ENCODE measurements around the gene TMEM53.

DNA sequence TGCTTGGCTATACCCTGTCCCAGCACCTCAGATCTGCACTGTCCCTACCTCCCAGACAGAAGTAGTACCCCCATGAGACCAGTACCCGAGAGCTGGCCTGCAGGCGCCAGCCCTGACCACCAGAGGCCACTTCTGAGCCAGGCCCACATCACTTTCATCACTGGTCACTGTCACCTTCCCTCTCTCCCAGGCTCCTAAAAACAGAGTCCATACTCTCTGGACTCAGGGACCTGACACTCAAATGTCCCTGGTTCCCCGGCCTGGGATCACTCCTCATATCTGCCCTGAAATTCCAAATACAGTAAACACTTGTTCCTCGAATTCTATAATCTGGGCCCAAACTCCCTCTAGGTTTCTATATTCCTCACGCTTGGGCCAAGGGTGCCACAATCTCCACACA is 18.7 kb downstream of the TMEM53 start:
- TF ChIP-seq, protein P1, sequence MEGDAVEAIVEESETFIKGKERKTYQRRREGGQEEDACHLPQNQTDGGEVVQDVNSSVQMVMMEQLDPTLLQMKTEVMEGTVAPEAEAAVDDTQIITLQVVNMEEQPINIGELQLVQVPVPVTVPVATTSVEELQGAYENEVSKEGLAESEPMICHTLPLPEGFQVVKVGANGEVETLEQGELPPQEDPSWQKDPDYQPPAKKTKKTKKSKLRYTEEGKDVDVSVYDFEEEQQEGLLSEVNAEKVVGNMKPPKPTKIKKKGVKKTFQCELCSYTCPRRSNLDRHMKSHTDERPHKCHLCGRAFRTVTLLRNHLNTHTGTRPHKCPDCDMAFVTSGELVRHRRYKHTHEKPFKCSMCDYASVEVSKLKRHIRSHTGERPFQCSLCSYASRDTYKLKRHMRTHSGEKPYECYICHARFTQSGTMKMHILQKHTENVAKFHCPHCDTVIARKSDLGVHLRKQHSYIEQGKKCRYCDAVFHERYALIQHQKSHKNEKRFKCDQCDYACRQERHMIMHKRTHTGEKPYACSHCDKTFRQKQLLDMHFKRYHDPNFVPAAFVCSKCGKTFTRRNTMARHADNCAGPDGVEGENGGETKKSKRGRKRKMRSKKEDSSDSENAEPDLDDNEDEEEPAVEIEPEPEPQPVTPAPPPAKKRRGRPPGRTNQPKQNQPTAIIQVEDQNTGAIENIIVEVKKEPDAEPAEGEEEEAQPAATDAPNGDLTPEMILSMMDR (IDR thresholded peaks at IDR 0.05; ENCODE audit: low read length) = peak; percentile 72
- no peak for TF ChIP-seq EZH2 (optimal IDR thresholded peaks at IDR 0.05; ENCODE audit: low read depth, low read length)
- TF ChIP-seq EZH2phosphoT487 (IDR thresholded peaks at IDR 0.05; ENCODE audit: low read length) = no peak

Data from MM.1S (cell line).